Thymus (tissue), 11 donors: Measurements from ENCODE around the gene TBL1XR1. TPM values are rescaled to one million over a fixed set of nuclear protein-coding genes. Genes with fewer than 3 reads are reported as not detected.
A peak's percentile ranks its signal among the peaks of the same experiment; 100 is the strongest.

Experiments
- DNase-seq, 9 donors: peaks; one replicate each; pipeline ENCODE4 v3.0.0-alpha.2; 2013; ENCODE audit warnings: low spot score in 9 of 9, low read depth in 6 of 9, missing footprints in 1 of 9
- H3K27ac ChIP-seq, 2 donors: one replicate each; pipeline ENCODE4 v1.5.1; 2013; ENCODE audit warnings: control low read depth in 1 of 2, low read depth in 1 of 2, low read length in 1 of 2, mild to moderate bottlenecking in 1 of 2, moderate library complexity in 1 of 2
- H3K27me3 ChIP-seq, 2 donors: one replicate each; pipeline ENCODE4 v1.5.1; 2013; ENCODE audit warnings: low read length in 1 of 2; ENCODE audit not compliant: control insufficient read depth in 2 of 2, insufficient read depth in 1 of 2
- H3K36me3 ChIP-seq, 2 donors: one replicate each; pipeline ENCODE4 v1.5.1; 2013; ENCODE audit warnings: low read length in 1 of 2, mild to moderate bottlenecking in 1 of 2, moderate library complexity in 1 of 2; ENCODE audit not compliant: control insufficient read depth in 2 of 2, insufficient read depth in 2 of 2
- H3K4me1 ChIP-seq, 2 donors: one replicate each; pipeline ENCODE4 v1.5.1; 2013; ENCODE audit warnings: low read length in 2 of 2; ENCODE audit not compliant: control insufficient read depth in 2 of 2, insufficient read depth in 2 of 2
- H3K4me3 ChIP-seq, 2 donors: one replicate each; pipeline ENCODE4 v1.5.1; 2013; ENCODE audit warnings: low read length in 2 of 2, control low read depth in 1 of 2, mild to moderate bottlenecking in 1 of 2
- H3K9me3 ChIP-seq, 2 donors: one replicate each; pipeline ENCODE4 v1.5.1; 2013; ENCODE audit warnings: low read length in 1 of 2, mild to moderate bottlenecking in 1 of 2; ENCODE audit not compliant: control insufficient read depth in 2 of 2, insufficient read depth in 1 of 2
- WGBS: extraction: QIAGEN DNeasy Blood & Tissue Kit; methylation state at CpG from one replicate; pipeline ENCODE4 v1.1.7; 2013; 5-methylcytosine and 5-hydroxymethylcytosine counted together
- polyA plus RNA-seq: library from polyadenylated mRNA; stranded (reverse); fragments of 200-250 nt; gene quantifications from one replicate; pipeline ENCODE4 v1.2.3, GENCODE V29; 2013
- total RNA-seq: library from RNA; stranded (reverse); fragments of 120-200 nt; gene quantifications from one replicate; pipeline ENCODE4 v1.2.4, GENCODE V29; 2013
- donor health status: healthy.

The TBL1XR1 gene
- total and polyA plus RNA-seq, 2 donors = 66.5 to 130 TPM

DNA sequence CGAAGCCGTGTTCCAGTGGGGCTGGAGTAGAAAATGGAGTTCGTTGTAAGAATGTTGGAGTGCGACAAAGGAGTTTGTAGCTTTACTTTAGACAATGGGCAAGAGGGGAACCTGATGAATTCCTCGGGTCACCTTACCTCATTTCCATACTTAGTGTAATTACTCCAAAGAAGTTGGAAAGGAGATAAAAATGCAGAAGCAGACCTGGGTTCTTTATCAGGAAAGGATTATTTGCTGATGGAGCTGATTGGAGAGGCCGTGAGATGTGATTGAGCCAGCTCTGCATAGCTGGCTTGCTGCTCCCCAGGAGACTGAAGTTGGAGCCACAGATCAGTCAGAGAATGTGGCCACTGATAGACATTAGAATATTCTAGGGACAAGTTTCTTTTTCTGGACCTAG is 33.4 kb upstream of the TBL1XR1 start:
- H3K36me3 ChIP-seq = no peaks in the 10 kb centered on the region
- H3K27me3 ChIP-seq = no peaks in the 10 kb centered on the region
- no peak overlapping the region for H3K27ac ChIP-seq
- WGBS = 81% methylated on average over 6 of the region's 6 CpGs
- no peak for DNase-seq
- no peak overlapping the region for H3K4me3 ChIP-seq
- H3K9me3 ChIP-seq = peaks cover 0 to 12% of the 10 kb centered on the region in 2 donors
- no peaks in the 10 kb centered on the region for H3K4me1 ChIP-seq

DNA sequence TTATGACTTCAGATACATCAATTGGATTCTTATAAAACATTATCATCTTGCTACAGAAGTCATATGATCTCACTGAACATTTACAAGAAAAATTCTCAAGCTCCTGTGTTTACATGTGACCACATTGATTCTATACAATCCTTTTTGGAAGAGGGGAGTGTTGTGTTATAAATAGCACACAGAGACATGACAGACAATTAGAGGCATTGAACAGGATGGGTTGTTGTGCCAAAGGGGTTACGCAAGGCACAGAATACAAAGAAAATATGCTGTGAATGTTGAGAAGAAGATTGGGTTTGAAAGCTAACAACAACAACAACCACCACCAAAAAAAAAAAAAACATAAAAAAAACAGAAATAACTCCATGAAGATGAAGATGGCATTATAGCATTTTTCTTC is 32.5 kb upstream of the TBL1XR1 start:
- Histone ChIP-seq H3K27me3 (no peaks in the 10 kb centered on the region), H3K9me3 (peaks cover 0 to 10% of the 10 kb centered on the region in 2 donors), H3K36me3 (no peaks in the 10 kb centered on the region), H3K27ac (no peak overlapping the region), H3K4me1 (no peaks in the 10 kb centered on the region), H3K4me3 (no peak overlapping the region)
- no peak for DNase-seq
- 98% methylated on average over 1 of the region's 1 CpG for WGBS

DNA sequence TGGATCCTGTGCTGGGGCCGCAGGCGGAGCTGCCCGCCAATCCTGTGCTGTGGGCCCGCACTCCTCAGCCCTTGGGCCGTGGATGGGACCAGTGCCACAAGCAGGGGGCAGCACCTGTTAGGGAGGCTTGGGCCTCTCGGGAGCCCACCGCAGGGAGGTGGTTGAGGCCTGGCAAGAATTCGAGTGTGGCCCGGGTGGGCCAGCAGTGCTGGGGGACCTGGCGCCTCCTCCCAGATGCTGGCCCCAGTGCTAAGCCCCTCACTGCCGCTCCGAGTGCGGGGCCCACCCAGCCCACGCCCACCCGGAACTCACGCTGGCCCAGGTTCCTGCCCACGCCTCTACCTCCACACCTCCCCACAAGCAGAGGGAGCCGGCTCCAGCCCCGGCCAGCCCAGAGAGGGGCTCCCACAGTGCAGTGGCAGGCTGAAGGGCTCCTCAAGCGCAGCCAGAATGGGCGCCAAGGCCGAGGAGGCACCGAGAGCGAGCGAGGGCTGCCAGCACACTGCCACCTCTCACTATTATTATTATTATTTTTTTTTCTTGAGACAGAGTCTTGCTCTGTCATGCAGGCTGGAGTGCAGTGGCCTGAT is 31.4 kb upstream of the TBL1XR1 start:
- WGBS = 93% methylated on average over 25 of the region's 25 CpGs
- Histone ChIP-seq H3K4me1 (peaks cover 0 to 4% of the 10 kb centered on the region in 2 donors), H3K27ac (no peak overlapping the region), H3K9me3 (peaks cover 0 to 10% of the 10 kb centered on the region in 2 donors), H3K36me3 (no peaks in the 10 kb centered on the region), H3K4me3 (no peak overlapping the region), H3K27me3 (no peaks in the 10 kb centered on the region)
- no peak for DNase-seq

DNA sequence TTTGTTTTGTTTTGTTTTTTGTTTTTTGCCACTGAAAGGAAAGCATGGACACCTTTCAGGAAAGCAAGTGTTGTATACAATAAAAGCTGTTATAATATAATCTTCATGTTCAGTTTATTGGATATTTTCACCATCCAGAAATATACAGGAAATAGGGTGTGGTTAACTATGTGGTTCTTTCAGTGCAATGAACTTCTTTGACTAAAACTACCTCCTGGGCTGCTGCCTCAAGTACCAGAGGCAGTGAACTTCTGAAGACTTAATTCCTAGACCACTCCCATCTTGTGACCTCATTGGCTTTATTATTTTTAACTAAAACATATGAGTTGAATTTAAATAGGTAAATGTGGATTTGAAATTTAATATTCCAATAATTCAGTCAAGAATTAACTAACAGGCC is 27.1 kb upstream of the TBL1XR1 start:
- Histone ChIP-seq H3K27ac (no peak overlapping the region), H3K4me1 (peaks cover 0 to 14% of the 10 kb centered on the region in 2 donors), H3K4me3 (no peak overlapping the region), H3K36me3 (no peaks in the 10 kb centered on the region), H3K9me3 (peaks cover 0 to 10% of the 10 kb centered on the region in 2 donors), H3K27me3 (no peaks in the 10 kb centered on the region)
- peak in 1 of 9 donors; percentile 57 for DNase-seq

DNA sequence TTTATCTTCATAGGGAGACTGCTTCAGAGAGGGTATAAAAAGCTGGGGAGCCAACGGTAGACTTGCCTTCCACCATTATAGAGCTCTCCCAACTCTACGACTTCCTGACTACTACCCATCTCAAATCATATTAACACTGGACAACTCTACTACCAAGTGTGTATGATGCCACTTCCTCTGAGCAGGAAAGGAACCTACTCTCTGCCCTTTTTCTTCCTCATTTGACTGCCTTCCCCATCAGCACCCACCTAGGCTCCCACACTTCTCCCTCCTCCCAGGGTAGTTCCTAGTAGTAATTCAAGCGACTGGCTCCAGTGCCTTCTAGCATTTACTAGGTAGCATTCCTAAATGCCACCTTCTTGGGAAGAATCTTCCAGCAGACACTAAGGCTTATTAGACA is 24.5 kb upstream of the TBL1XR1 start:
- no peaks in the 10 kb centered on the region for H3K36me3 ChIP-seq
- H3K27ac ChIP-seq = no peak overlapping the region
- H3K4me1 ChIP-seq = peaks cover 0 to 14% of the 10 kb centered on the region in 2 donors
- WGBS = 96% methylated on average over 3 of the region's 3 CpGs
- no peak for DNase-seq
- H3K4me3 ChIP-seq = no peak overlapping the region
- H3K27me3 ChIP-seq = no peaks in the 10 kb centered on the region
- no peaks in the 10 kb centered on the region for H3K9me3 ChIP-seq

DNA sequence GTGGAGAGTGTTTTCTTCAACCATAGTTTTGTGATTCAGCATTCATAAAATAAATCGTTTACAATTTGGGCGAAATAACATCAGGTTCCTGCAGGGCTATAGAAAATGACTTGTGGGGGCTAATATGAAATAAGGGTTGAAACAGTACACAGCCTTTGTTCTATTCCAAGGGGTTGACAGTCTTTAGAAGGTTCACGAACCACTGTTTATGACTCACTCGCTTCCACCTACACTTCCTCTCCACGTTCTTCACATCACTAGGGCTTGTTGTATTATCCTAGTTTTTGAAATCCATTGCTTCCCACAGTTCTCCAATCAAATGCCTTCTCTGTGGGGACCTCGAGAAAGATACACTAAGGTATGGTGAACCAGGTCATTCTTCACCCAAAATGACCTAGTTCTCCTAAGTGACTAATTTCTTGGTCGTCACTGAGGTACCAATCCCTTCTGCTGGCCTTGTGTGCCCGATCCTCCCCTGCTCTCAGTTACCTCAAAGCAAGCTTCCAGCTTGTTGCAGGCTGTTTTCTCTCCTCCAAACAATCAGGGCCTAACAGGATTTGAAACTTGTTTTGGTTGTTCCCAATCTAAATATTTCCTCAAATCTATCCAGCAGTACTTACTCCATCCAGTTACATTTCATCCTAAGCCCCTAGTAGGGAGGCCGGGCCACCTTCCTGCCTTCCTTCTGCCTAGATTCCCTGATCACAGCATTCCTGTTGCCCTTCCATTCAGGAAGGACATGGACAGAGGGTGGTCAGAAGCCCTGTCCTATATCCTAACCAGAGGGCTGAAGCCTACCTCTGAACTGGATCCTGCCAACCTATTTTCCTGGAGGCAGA is 23.1 kb upstream of the TBL1XR1 start:
- WGBS = 85% methylated on average over 9 of the region's 9 CpGs
- H3K27me3 ChIP-seq = no peaks in the 10 kb centered on the region
- H3K36me3 ChIP-seq = no peaks in the 10 kb centered on the region
- DNase-seq = peak in 1 of 9 donors; percentile 38
- no peaks in the 10 kb centered on the region for H3K9me3 ChIP-seq
- no peak overlapping the region for H3K27ac ChIP-seq
- no peak overlapping the region for H3K4me3 ChIP-seq
- H3K4me1 ChIP-seq = peaks cover 0 to 14% of the 10 kb centered on the region in 2 donors

DNA sequence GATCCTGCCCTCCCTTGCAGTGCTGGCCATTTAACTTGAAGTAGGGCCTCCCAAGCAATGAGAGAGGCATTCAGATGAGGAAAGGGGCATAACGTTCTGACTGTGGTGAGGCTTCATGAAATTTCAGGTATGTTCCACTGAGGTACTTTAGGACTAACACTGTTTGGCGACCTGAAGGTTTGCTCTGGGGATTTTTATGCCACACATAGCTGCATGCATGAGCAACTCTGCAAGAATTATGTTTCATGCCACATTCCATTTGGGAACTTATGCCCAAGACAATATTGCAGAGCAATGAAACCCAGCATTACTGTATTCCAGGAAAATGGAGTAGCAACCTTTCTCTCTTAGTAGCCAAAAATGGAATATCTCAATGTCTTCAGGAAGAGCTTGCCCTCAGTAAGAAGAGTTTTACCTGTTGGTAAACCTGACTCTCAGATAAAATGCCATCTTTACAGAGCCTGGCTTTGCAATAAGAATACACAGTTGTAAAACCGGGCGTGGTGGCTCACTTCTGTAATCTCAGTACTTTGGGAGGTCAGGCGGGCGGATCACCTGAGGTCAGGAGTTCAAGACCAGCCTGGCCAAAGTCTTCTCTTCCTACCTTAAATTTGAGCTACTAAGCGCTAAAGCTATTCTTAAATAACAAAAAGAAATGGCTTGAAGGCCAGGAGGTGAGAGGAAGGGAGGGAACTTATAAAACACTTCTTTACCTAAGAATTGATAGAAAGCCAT is 16.7 kb upstream of the TBL1XR1 start:
- no peaks in the 10 kb centered on the region for H3K36me3 ChIP-seq
- H3K4me1 ChIP-seq = peaks cover 0 to 9% of the 10 kb centered on the region in 2 donors
- no peak overlapping the region for H3K27ac ChIP-seq
- no peaks in the 10 kb centered on the region for H3K27me3 ChIP-seq
- no peak for DNase-seq
- 97% methylated on average over 7 of the region's 7 CpGs for WGBS
- H3K4me3 ChIP-seq = no peak overlapping the region
- H3K9me3 ChIP-seq = no peaks in the 10 kb centered on the region

DNA sequence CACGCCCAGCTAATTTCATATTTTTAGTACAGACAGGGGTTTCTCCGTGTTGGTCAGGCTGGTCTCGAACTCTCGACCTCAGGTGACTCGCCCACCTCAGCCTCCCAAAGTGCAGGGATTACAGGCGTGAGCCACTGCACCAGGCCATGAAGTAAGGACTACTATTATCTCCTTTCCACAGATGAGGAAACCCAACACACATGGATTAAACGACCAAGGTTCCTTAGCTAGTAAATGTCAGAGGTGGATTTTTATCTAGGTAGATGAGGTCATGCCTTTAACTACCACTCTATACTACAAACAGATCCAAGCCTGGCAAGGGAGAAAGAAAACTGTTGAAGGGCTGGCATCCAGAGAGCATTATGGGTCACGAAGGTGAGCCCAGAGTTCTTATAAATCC is 15.5 kb upstream of the TBL1XR1 start:
- Histone ChIP-seq H3K4me3 (no peak overlapping the region), H3K27ac (no peak overlapping the region), H3K9me3 (no peaks in the 10 kb centered on the region), H3K4me1 (peaks cover 0 to 9% of the 10 kb centered on the region in 2 donors), H3K27me3 (no peaks in the 10 kb centered on the region), H3K36me3 (no peaks in the 10 kb centered on the region)
- 98% methylated on average over 8 of the region's 8 CpGs for WGBS
- DNase-seq = no peak

DNA sequence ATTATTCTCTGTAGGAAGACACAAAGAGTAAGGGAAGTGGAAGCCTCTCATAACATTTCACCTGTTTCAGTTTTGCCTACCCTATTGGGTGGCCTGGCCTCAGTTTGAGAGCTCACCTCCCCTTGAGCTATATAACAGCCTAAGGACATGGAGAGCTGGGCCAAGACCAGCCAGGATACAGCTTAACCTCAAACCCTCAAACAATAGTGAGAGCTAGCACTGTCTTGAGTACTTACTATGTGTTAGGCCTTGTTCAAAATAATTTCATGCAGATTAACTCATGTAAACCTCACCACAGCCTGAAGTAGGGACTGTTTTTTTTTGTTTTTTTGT is 15.0 kb upstream of the TBL1XR1 start:
- Histone ChIP-seq H3K4me3 (no peak overlapping the region), H3K36me3 (no peaks in the 10 kb centered on the region), H3K4me1 (peaks cover 0 to 9% of the 10 kb centered on the region in 2 donors), H3K9me3 (no peaks in the 10 kb centered on the region), H3K27me3 (no peaks in the 10 kb centered on the region), H3K27ac (peak overlapping the region in 1 of 2 donors; percentile 52)
- DNase-seq = no peak
